ENCODE data around the gene INF2.
"Not testable (repeated sequence)": the region's sequence is repeated elsewhere in the genome, so short reads cannot be mapped to it uniquely, and the experiment has no call there.

The INF2 gene

GRCh38 chr14:104724407-104724980 lies 35.1 kb downstream of the INF2 start:
- peak; percentile 21 to 42 for DNase-seq

GRCh38 chr14:104724981-104725771 lies 35.8 kb downstream of the INF2 start:
- no peak for DNase-seq

GRCh38 chr14:104725772-104726548 lies 36.5 kb downstream of the INF2 start:
- DNase-seq: no peak

GRCh38 chr14:104726600-104727451 lies 37.4 kb downstream of the INF2 start:
- DNase-seq: no peak

- no peak for DNase-seq
Observed at GRCh38 chr14:104728631-104729030, 39.2 kb downstream of the INF2 start.

- DNase-seq: not testable (repeated sequence)
Observed at GRCh38 chr14:104729176-104729834, 39.9 kb downstream of the INF2 start.

- DNase-seq: no peak
Observed at GRCh38 chr14:104729835-104730181, 40.4 kb downstream of the INF2 start.

GRCh38 chr14:104730487-104730886 lies 41.1 kb downstream of the INF2 start:
- no peak for DNase-seq

GRCh38 chr14:104731320-104732294 lies 42.2 kb downstream of the INF2 start:
- DNase-seq: no peak

GRCh38 chr14:104732355-104732804 lies 43.0 kb downstream of the INF2 start:
- DNase-seq: no peak

- DNase-seq: no peak
Observed at GRCh38 chr14:104732931-104733681, 43.7 kb downstream of the INF2 start.

- DNase-seq: no peak
Observed at GRCh38 chr14:104734051-104734587, 44.7 kb downstream of the INF2 start.

GRCh38 chr14:104734601-104734990 lies 45.2 kb downstream of the INF2 start:
- DNase-seq: no peak

- no peak for DNase-seq
Observed at GRCh38 chr14:104734991-104735779, 45.8 kb downstream of the INF2 start.

- DNase-seq: no peak
Observed at GRCh38 chr14:104735830-104736642, 46.6 kb downstream of the INF2 start.

GRCh38 chr14:104738375-104739019 lies 49.1 kb downstream of the INF2 start:
- no peak for DNase-seq

- DNase-seq: no peak
Observed at GRCh38 chr14:104739026-104739425, 49.6 kb downstream of the INF2 start.

All from activated CD4-positive, alpha-beta T cell treated with anti-CD3 and anti-CD28 coated beads for 4 hours (primary cell).